ENCODE results near the gene GALNT17.

DNA sequence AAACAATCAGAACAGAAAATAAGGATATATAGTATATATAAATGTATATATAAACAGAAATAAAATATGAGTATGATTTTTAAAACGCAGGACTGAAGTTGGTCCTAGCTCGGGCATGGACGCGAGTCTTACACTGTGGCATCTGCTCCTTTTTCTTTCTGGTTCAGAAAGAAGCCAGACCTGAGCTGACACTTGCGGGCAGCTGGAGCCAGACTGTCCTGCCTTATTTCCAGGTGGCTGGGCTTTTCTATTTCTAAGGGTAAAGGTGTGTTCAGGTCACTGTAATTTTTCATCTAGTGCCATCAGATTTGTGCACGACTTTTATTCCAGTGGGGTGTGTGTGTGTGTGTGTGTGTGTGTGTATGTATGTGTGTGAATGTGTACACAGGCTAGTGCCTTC is 166.4 kb downstream of the GALNT17 start:
- TF ChIP-seq, protein P1, sequence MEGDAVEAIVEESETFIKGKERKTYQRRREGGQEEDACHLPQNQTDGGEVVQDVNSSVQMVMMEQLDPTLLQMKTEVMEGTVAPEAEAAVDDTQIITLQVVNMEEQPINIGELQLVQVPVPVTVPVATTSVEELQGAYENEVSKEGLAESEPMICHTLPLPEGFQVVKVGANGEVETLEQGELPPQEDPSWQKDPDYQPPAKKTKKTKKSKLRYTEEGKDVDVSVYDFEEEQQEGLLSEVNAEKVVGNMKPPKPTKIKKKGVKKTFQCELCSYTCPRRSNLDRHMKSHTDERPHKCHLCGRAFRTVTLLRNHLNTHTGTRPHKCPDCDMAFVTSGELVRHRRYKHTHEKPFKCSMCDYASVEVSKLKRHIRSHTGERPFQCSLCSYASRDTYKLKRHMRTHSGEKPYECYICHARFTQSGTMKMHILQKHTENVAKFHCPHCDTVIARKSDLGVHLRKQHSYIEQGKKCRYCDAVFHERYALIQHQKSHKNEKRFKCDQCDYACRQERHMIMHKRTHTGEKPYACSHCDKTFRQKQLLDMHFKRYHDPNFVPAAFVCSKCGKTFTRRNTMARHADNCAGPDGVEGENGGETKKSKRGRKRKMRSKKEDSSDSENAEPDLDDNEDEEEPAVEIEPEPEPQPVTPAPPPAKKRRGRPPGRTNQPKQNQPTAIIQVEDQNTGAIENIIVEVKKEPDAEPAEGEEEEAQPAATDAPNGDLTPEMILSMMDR (IDR thresholded peaks at IDR 0.05): no peak
- no peak for TF ChIP-seq POLR2A (IDR thresholded peaks at IDR 0.05)

Measured in uterus (tissue), 2 donors.